WTC11 (cell line): ENCODE data around the gene TAGLN3.

Source experiments
- CBFB ChIP-seq: sonication (generic); formaldehyde crosslinking; IDR thresholded peaks from 2 replicates; pipeline ENCODE4 v1.8.1; 2022; ENCODE audit warnings: mild to moderate bottlenecking, low read depth, missing genetic modification reagents
- CTCF ChIP-seq: fragments of 200-600 bp; IDR thresholded peaks from 2 replicates; pipeline ENCODE4 v1.8.0; 2022; ENCODE audit warnings: antibody characterized with exemption
- PREB ChIP-seq: sonication (generic); formaldehyde crosslinking; IDR thresholded peaks from 2 replicates; pipeline ENCODE4 v1.8.1; 2022; ENCODE audit warnings: mild to moderate bottlenecking, missing genetic modification reagents, moderate library complexity, borderline replicate concordance
- SP1 ChIP-seq: sonication (generic); formaldehyde crosslinking; conservative IDR thresholded peaks from 2 replicates; pipeline ENCODE4 v1.8.1; 2022; ENCODE audit warnings: missing genetic modification reagents
- TEAD4 ChIP-seq: sonication (generic); formaldehyde crosslinking; IDR thresholded peaks from 2 replicates; pipeline ENCODE4 v1.8.0; 2022; ENCODE audit warnings: mild to moderate bottlenecking, missing genetic modification reagents

DNA sequence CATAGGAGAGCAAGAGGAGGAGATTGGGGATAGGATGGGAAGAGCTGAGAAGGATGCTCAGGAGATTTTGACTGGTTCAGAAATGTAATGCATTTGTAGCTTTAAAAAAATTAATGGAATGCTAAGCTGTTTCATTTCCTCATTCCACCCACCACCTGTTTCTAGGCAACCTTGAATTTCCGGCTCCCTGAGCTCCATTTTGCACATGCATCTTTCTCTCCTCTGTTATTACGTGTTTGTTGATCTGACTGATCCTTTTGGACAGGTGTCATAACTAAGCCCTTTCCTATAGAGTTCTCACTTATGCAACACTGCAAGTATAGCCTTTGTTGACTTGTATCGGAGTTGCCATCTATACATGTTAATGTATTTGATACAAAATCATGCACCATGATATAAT lies 40.1 kb downstream of the TAGLN3 start:
- TF ChIP-seq CTCF, result no peak
- TF ChIP-seq SP1 (CRISPR knock-in tag), result no peak
- TF ChIP-seq PREB, result no peak
- no peak for TF ChIP-seq TEAD4 (CRISPR knock-in tag)
- TF ChIP-seq CBFB, result no peak
